GM18526 (cell line): ENCODE data around the gene SELENOI.

Source experiments
- POLR2A ChIP-seq: IDR thresholded peaks from 3 replicates; pipeline ENCODE4 v1.6.1; 2011; ENCODE audit not compliant: insufficient read length; ENCODE audit errors: extremely low read depth

SELENOI gene

DNA sequence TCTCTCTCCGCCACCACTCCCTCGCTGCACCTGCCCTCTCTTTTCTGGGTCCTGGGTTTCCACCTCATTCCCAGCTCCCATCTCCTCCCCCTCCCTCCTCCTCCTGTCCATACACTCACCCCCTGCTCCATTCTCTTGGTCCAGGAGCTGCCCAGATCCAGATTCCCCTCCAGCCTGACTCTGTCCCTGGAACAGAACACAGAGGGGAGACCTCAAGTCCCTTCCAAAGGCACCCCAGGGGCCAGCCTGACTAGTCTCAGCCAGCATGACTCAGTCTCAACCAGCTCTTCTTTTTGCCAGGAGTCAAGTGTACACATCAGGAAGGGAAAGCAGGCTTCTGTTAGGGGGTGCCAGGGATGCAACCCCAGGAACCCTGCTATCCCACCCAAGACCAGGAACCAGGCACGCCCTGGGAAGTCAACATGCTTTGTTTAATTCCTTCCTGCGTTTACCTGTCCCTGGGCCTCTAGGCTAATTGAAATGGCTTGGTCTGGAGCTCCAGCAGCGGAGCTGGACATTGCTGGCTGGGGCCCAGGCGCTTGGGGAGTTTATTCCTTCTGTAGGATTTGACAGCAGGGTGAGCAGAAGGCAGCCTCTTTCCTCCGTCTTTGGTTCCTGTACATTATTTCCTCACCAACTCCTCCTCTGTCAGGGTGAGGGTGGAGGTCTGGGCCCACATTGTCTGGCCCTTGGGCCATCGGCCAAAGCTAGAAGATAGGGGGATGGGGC lies 28.4 kb upstream of the SELENOI start:
- TF ChIP-seq POLR2A: no peak

- TF ChIP-seq POLR2A: no peak
Measured at GRCh38 chr2:26318950-26319349, 27.0 kb upstream of the SELENOI start.

DNA sequence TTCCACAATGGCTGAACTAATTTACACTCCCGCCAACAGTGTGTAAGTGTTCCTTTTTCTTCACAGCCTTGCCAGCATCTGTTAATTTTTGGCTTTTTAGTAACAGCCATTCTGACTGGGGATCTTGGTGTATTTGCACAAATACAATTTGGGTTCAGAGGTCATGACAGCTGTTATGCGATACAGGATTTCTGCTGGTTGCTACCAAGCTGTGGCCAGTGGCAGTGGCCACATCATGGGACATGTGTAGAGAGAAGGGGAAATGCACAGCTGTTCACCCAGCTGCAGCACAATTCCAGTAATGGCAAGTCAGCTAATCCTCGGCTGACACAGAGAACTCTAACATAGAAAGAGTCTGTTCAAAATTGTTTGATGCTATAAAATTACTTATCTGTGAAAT lies 21.0 kb upstream of the SELENOI start:
- TF ChIP-seq POLR2A: no peak

- no peak for TF ChIP-seq POLR2A
Measured at GRCh38 chr2:26325851-26326250, 20.1 kb upstream of the SELENOI start.

DNA sequence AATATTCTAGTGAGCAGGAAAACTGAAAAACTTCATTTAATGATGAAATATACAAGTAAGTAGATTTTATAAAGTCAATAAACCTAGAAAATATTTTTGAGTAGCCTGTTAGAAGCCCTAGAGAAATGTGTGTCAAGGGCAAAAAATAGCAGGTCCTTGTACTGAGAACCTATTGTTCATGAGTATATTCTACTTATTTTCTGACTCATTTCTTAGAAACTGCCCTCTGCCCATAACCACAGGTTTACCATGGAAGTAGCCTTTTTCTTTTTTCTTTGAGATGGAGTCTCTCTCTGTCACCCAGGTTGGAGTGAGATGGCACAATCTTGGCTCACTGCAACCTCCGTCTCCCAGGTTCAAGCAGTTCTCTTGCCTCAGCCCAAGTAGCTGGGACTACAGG lies 19.4 kb upstream of the SELENOI start:
- TF ChIP-seq POLR2A: no peak

GRCh38 chr2:26327291-26328272 lies 18.4 kb upstream of the SELENOI start:
- TF ChIP-seq POLR2A: no peak

DNA sequence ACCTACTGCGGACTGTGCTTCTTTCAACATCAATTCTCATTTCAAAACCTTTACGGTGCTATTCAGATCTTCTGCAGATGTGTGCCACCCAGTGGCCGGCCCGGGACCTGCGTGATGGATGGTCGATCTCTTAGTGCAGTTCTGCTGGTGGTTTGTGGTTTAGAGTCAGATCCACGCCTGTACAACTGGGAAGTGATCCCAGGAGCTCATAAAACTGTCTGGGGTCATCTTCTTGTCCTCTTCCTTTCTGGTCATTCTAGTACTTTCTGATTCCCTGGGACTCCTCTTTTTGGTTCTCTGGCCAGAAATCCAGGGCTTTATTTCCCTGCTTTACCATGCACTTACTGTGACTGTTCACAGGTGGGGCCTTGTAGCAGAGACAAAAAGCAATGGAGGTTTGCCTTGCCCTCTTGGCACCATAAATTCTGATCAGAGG lies 15.8 kb upstream of the SELENOI start:
- TF ChIP-seq POLR2A: no peak

GRCh38 chr2:26330604-26331003 lies 15.3 kb upstream of the SELENOI start:
- no peak for TF ChIP-seq POLR2A

DNA sequence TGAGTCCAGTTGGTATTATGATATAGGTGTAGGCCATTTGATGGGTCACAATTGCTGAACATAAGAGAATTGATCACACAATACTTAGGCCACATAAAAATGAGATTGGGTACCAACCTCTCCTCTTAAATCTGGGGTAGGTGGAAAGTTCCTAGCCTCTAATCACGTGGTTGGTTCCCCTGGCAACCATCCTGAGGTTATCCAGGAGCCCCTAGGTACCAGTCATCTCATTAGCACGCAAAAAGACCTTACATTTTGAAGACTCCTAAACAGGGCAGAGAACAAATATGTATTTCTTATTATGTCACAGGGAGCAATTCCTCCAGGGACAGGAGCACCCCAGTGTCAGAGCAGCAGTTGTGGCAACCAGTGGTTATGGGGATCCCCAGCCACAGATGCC lies 12.7 kb upstream of the SELENOI start:
- TF ChIP-seq POLR2A: no peak

DNA sequence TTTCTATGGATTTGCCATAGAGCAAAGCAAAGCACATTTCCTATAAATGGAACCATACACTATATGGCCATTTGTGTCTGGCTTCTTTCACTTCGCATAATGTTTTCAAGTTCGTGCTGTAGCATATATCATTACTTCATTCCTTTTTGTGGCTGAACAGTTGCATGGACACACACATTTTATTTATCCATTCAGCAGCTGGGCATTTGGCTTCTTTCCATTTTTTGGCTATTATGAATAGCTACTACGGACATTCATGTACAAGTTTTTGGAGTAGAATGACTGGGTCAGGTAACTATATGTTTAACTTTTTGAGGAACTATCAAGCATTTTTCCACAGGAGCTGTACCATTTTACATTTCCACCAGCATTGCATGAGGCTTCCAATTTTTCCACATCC lies 10.7 kb upstream of the SELENOI start:
- TF ChIP-seq POLR2A: no peak

GRCh38 chr2:26336719-26337118 lies 9.2 kb upstream of the SELENOI start:
- no peak for TF ChIP-seq POLR2A

- no peak for TF ChIP-seq POLR2A
Measured at GRCh38 chr2:26337298-26337697, 8.6 kb upstream of the SELENOI start.

- TF ChIP-seq POLR2A: no peak
Measured at GRCh38 chr2:26340831-26341230, 5.1 kb upstream of the SELENOI start.

GRCh38 chr2:26344581-26345282 lies 1.2 kb upstream of the SELENOI start:
- no peak for TF ChIP-seq POLR2A

DNA sequence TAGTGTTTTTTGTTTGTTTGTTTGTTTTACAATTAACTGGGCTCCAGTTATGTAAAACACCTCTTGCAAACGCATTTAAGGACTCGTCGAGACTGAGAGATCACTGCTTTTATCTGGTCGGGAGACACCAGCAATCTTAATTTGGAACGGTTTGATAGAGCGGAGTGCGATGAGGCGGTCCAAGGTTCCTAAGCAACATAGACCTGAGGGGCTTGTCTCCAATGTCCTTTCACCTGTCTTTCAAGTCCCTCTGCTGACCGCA lies 729 bp upstream of the SELENOI start:
- no peak for TF ChIP-seq POLR2A
